ENCODE results near the gene IBTK.

The IBTK gene

GRCh38 chr6:82220167-82220566 is 27.4 kb downstream of the IBTK start:
- no peak for DNase-seq (ENCODE audit: low spot score)
- TF ChIP-seq CTCF (IDR thresholded peaks at IDR 0.05) = no peak
- H3K4me3 ChIP-seq = no peak overlapping the region
- H3K27ac ChIP-seq = no peak overlapping the region

DNA sequence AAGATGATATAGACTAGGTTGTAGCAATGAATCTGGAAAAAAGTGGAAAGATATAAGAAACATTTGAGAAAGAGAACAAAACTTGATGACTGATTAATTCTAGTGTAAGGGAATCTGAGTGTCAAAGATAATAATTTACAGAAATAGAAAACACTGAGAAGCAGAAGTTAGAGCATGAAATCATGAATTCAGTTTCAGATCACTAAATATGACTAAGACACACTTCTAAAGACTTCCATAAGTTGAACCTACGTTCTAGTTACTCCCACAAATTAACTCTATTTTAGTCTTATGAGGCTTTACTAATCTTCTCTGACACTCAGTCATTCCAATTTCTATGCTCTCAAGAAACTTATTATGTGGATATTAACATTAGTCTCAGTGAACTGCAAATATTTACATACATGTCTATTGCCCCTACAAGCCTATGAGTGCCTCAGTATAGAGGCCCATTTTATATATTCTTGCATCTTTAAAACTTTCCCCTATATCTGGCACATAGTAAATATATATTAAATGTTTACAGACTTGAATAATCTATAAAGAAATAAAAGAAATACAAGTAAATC is 30.4 kb downstream of the IBTK start:
- H3K4me3 ChIP-seq = no peak overlapping the region
- H3K27ac ChIP-seq = no peak overlapping the region
- no peak for TF ChIP-seq CTCF (IDR thresholded peaks at IDR 0.05)
- no peak for DNase-seq (ENCODE audit: low spot score)

- DNase-seq (ENCODE audit: low spot score) = no peak
- TF ChIP-seq CTCF (IDR thresholded peaks at IDR 0.05) = no peak
- no peak overlapping the region for H3K27ac ChIP-seq
- no peak overlapping the region for H3K4me3 ChIP-seq
Observed at GRCh38 chr6:82216549-82216948, 31.0 kb downstream of the IBTK start.

DNA sequence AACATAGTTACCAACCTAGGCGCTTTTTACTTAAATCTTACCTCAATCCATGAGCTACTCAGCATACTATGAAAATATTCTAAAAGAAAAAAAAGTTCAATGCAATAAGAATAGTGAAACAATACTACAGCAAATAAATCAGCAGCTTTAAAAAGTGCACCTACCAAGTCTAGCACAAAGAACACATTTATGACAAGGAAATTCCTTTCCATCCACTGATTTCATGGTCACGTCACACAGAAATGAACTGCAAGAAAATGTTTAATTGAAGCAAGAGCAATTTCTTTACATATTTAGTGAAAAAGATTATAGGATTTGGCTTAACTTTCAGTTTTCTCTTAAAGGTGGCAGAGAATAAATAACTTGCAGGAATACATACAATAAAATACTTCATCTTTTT is 36.2 kb downstream of the IBTK start:
- Histone ChIP-seq H3K4me3 (no peak overlapping the region), H3K27ac (no peak overlapping the region)
- no peak for DNase-seq (ENCODE audit: low spot score)
- TF ChIP-seq CTCF (IDR thresholded peaks at IDR 0.05) = no peak

- TF ChIP-seq CTCF (IDR thresholded peaks at IDR 0.05) = no peak
- no peak overlapping the region for H3K27ac ChIP-seq
- no peak for DNase-seq (ENCODE audit: low spot score)
- H3K4me3 ChIP-seq = no peak overlapping the region
Observed at GRCh38 chr6:82208913-82209312, 38.6 kb downstream of the IBTK start.

- DNase-seq (ENCODE audit: low spot score) = no peak
- TF ChIP-seq CTCF (IDR thresholded peaks at IDR 0.05) = no peak
- Histone ChIP-seq H3K27ac (peak overlapping the region in 1 of 2 donors; percentile 18), H3K4me3 (no peak overlapping the region)
Observed at GRCh38 chr6:82205930-82206392, 41.6 kb downstream of the IBTK start.

- no peak overlapping the region for H3K4me3 ChIP-seq
- no peak overlapping the region for H3K27ac ChIP-seq
- TF ChIP-seq CTCF (IDR thresholded peaks at IDR 0.05) = no peak
- DNase-seq (ENCODE audit: low spot score) = no peak
Observed at GRCh38 chr6:82204020-82204419, 43.5 kb downstream of the IBTK start.
